Ishikawa (cell line): Measurements from ENCODE around the gene CLSTN1.

Experiments
- CEBPB ChIP-seq: IDR thresholded peaks from 2 replicates; pipeline ENCODE4 v1.6.1; 2012
- EP300 ChIP-seq: IDR thresholded peaks from 2 replicates; pipeline ENCODE4 v1.6.1; 2012; ENCODE audit warnings: borderline replicate concordance
- FOXM1 ChIP-seq: IDR thresholded peaks from 2 replicates; pipeline ENCODE4 v1.6.1; 2012; ENCODE audit warnings: low read depth, borderline replicate concordance
- MAX ChIP-seq: IDR thresholded peaks from 2 replicates; pipeline ENCODE4 v1.6.1; 2012
- NFIC ChIP-seq: IDR thresholded peaks from 2 replicates; pipeline ENCODE4 v1.6.1; 2012
- RAD21 ChIP-seq: IDR thresholded peaks from 2 replicates; pipeline ENCODE4 v1.6.1; 2012; ENCODE audit warnings: low read depth
- TAF1 ChIP-seq: IDR thresholded peaks from 2 replicates; pipeline ENCODE4 v1.6.1; 2012; ENCODE audit warnings: low read depth, mild to moderate bottlenecking
- TCF12 ChIP-seq: IDR thresholded peaks from 2 replicates; pipeline ENCODE4 v1.6.1; 2012; ENCODE audit warnings: low read depth
- USF1 ChIP-seq: IDR thresholded peaks from 2 replicates; pipeline ENCODE4 v1.6.1; 2012
- ZBTB7A ChIP-seq: IDR thresholded peaks from 2 replicates; pipeline ENCODE4 v1.6.1; 2012; ENCODE audit warnings: low read depth

- TF ChIP-seq MAX: no peak
- TF ChIP-seq TAF1: no peak
- TF ChIP-seq EP300: no peak
- no peak for TF ChIP-seq FOXM1
- TF ChIP-seq USF1: no peak
- TF ChIP-seq TCF12: no peak
- no peak for TF ChIP-seq ZBTB7A
- TF ChIP-seq RAD21: no peak
- no peak for TF ChIP-seq CEBPB
- TF ChIP-seq NFIC: no peak
Measured at GRCh38 chr1:9785406-9785805, 38.4 kb downstream of the CLSTN1 start.
